ENCODE data around the gene PDIA4.

PDIA4 gene

GRCh38 chr7:149002604-149003003 lies 25.7 kb downstream of the PDIA4 start:
- H2AFZ ChIP-seq (ENCODE audit: low read depth, low read length, severe bottlenecking), result no peak overlapping the region
- H3K4me2 ChIP-seq (ENCODE audit: low read depth, low read length, poor library complexity, severe bottlenecking), result no peak overlapping the region
- H4K20me1 ChIP-seq (ENCODE audit: low read depth, low read length), result no peaks in the 10 kb centered on the region; the same call in 1 of the 2 replicates
- H3K27me3 ChIP-seq (ENCODE audit: low read length), result no peaks in the 10 kb centered on the region
- no peak overlapping the region for H3K27ac ChIP-seq (ENCODE audit: low read depth, low read length)
- no peak overlapping the region for H3K4me3 ChIP-seq (ENCODE audit: insufficient read depth, low read length, poor library complexity, severe bottlenecking)
- no peaks in the 10 kb centered on the region for H3K79me2 ChIP-seq (ENCODE audit: insufficient read depth, low read length)
- 0 out of 2 replicates have a peak, but pooled peaks cover 4% of the 10 kb centered on the region for H3K36me3 ChIP-seq (ENCODE audit: low read length)
- no peaks in the 10 kb centered on the region for H3K9me2 ChIP-seq (replicated peaks; ENCODE audit: insufficient read depth, low read length)
- no peaks in the 10 kb centered on the region for H3K9me3 ChIP-seq (ENCODE audit: insufficient read depth, low read length)
- H3K9ac ChIP-seq (ENCODE audit: low read length), result no peak overlapping the region
- 0 out of 2 replicates have a peak, but pooled peaks cover 7% of the 10 kb centered on the region for H3F3A ChIP-seq (ENCODE audit: insufficient read depth)
- no peak for TF ChIP-seq EZH2phosphoT487 (conservative IDR thresholded peaks at IDR 0.05; ENCODE audit: low read length)
- no peak for TF ChIP-seq CTCF (IDR thresholded peaks at IDR 0.05; ENCODE audit: insufficient read depth, low read length, poor library complexity, severe bottlenecking)

- Histone ChIP-seq H3K79me2 (ENCODE audit: insufficient read depth, low read length) (no peaks in the 10 kb centered on the region), H3K27ac (ENCODE audit: low read depth, low read length) (no peak overlapping the region), H3K9ac (ENCODE audit: low read length) (no peak overlapping the region), H4K20me1 (ENCODE audit: low read depth, low read length) (no peaks in the 10 kb centered on the region; the same call in 1 of the 2 replicates), H3F3A (ENCODE audit: insufficient read depth) (0 out of 2 replicates have a peak, but pooled peaks cover 7% of the 10 kb centered on the region), H3K27me3 (ENCODE audit: low read length) (no peaks in the 10 kb centered on the region), H2AFZ (ENCODE audit: low read depth, low read length, severe bottlenecking) (no peak overlapping the region), H3K4me3 (ENCODE audit: insufficient read depth, low read length, poor library complexity, severe bottlenecking) (no peak overlapping the region), H3K36me3 (ENCODE audit: low read length) (0 out of 2 replicates have a peak, but pooled peaks cover 4% of the 10 kb centered on the region), H3K9me3 (ENCODE audit: insufficient read depth, low read length) (no peaks in the 10 kb centered on the region), H3K9me2 (replicated peaks; ENCODE audit: insufficient read depth, low read length) (no peaks in the 10 kb centered on the region), H3K4me2 (ENCODE audit: low read depth, low read length, poor library complexity, severe bottlenecking) (no peak overlapping the region)
- no peak for TF ChIP-seq CTCF (IDR thresholded peaks at IDR 0.05; ENCODE audit: insufficient read depth, low read length, poor library complexity, severe bottlenecking)
- TF ChIP-seq EZH2phosphoT487 (conservative IDR thresholded peaks at IDR 0.05; ENCODE audit: low read length), result no peak
Observed at GRCh38 chr7:149001427-149002068, 26.8 kb downstream of the PDIA4 start.

- H3K9me2 ChIP-seq (replicated peaks; ENCODE audit: insufficient read depth, low read length), result no peaks in the 10 kb centered on the region
- H3K9me3 ChIP-seq (ENCODE audit: insufficient read depth, low read length), result no peaks in the 10 kb centered on the region
- H4K20me1 ChIP-seq (ENCODE audit: low read depth, low read length), result no peaks in the 10 kb centered on the region
- no peak overlapping the region for H3K4me2 ChIP-seq (ENCODE audit: low read depth, low read length, poor library complexity, severe bottlenecking)
- no peak overlapping the region for H3K9ac ChIP-seq (ENCODE audit: low read length)
- H3F3A ChIP-seq (ENCODE audit: insufficient read depth), result 0 out of 2 replicates have a peak, but pooled peaks cover 7% of the 10 kb centered on the region
- 0 out of 2 replicates have a peak, but pooled peaks cover 4% of the 10 kb centered on the region for H3K36me3 ChIP-seq (ENCODE audit: low read length)
- no peaks in the 10 kb centered on the region for H3K27me3 ChIP-seq (ENCODE audit: low read length)
- no peaks in the 10 kb centered on the region for H3K79me2 ChIP-seq (ENCODE audit: insufficient read depth, low read length)
- TF ChIP-seq EZH2phosphoT487 (conservative IDR thresholded peaks at IDR 0.05; ENCODE audit: low read length) (no peak), CTCF (IDR thresholded peaks at IDR 0.05; ENCODE audit: insufficient read depth, low read length, poor library complexity, severe bottlenecking) (no peak)
- H3K4me3 ChIP-seq (ENCODE audit: insufficient read depth, low read length, poor library complexity, severe bottlenecking), result no peak overlapping the region
- no peak overlapping the region for H2AFZ ChIP-seq (ENCODE audit: low read depth, low read length, severe bottlenecking)
- H3K27ac ChIP-seq (ENCODE audit: low read depth, low read length), result no peak overlapping the region
Observed at GRCh38 chr7:149000961-149001360, 27.3 kb downstream of the PDIA4 start.

Data from SU-DHL-6 (cell line).